HG03558 (cell line): ENCODE results near the gene NPC1.
"Not testable (repeated sequence)": the region's sequence is repeated elsewhere in the genome, so short reads cannot be mapped to it uniquely, and the experiment has no call there.

Source experiments
- ATAC-seq: cut with Tn5 transposase; IDR thresholded peaks from one replicate; pipeline ENCODE4 v1.9.1; 2021; ENCODE audit warnings: moderate number of reproducible peaks; ENCODE audit not compliant: unreplicated experiment; ENCODE audit errors: extremely low read depth

The NPC1 gene

DNA sequence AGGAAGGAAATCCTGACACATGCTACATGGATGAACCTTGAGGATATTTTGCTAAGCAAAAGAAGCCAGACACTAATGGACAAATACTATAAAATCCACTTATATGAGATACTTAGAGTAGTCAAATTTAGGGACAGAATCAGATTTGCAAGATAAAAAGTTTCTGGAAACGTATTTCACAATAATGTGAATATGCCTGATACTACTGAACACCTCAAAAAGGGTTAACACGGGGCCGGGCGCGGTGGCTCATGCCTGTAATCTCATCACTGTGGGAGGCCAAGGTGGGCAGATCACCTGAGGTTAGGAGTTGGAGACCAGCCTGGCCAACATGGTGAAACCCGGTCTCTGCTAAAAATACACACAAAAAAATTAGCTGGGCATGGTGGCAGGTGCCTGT, 84.7 kb downstream of the NPC1 start:
- ATAC-seq, result no peak

GRCh38 chr18:23499291-23499781, 87.0 kb downstream of the NPC1 start:
- no peak for ATAC-seq

- ATAC-seq, result no peak
Measured at GRCh38 chr18:23498877-23499276, 87.4 kb downstream of the NPC1 start.

DNA sequence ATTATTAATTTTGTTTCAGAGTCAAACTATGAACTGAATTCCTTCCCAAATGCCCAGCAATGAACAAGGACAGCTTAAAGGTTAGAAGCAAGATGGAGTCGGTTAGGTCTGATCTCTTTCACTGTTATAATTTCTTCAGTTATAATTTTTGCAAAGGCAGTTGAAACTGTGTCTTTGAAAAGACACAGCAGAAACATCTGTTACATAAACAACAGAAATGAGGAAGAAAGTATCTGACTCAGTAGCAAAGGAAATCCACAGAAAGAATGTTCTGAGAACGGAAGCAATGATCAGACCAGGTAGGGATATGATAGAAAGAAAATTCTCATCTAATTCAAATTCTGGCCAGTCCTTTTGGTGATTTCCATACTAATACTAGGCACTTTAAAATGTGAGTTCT, 88.2 kb downstream of the NPC1 start:
- no peak for ATAC-seq

- no peak for ATAC-seq
Measured at GRCh38 chr18:23495723-23496440, 90.4 kb downstream of the NPC1 start.

GRCh38 chr18:23494992-23495391, 91.3 kb downstream of the NPC1 start:
- ATAC-seq, result no peak

DNA sequence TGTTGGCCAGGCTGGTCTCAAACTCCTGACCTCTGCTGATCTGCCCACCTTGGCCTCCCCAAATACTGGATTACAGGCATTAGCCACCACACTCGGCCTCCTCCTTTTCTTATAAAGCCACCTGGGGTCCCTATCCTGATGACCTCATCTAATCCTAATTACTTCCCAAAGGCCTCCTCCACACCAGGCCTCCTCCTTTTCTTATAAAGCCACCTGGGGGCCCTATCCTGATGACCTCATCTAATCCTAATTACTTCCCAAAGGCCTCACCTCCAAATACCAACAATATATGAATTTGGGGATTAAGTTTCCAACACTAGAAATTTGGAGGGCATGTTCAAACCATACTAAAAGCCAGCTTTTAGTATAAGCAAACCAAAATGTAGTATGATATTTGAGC, 92.7 kb downstream of the NPC1 start:
- ATAC-seq, result no peak

GRCh38 chr18:23489586-23489985, 96.7 kb downstream of the NPC1 start:
- ATAC-seq, result not testable (repeated sequence)

- ATAC-seq, result no peak
Measured at GRCh38 chr18:23487738-23488570, 98.4 kb downstream of the NPC1 start.

DNA sequence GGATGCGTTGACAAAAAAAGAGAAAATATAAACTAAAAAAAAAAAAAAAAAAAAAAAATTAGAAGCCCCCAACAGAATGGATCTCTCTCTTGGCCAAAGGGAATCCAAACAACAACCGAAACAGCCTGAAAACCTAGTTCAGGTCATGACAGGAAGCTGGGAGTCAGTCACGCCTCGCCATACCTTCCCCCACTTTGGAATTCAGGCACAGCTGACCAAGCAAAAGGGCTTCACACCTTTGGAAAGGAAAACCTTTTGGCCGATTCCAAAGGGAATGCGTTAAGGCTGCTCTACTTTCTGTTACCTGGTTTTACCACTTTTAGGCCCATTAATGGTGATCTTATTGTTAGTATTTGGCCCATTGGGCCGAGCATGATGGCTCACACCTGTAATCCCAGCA, 100.9 kb downstream of the NPC1 start:
- ATAC-seq, result no peak

GRCh38 chr18:23484561-23485182, 101.6 kb downstream of the NPC1 start:
- no peak for ATAC-seq
